Activated CD4-positive, alpha-beta T cell treated with anti-CD3 and anti-CD28 coated beads, Interleukin-2, amount 50 U/mL, for 48 hours (primary cell): Measurements from ENCODE around the gene FLT1.

Experiments used
- DNase-seq, 2 experiments: peaks; one replicate each; pipeline ENCODE4 v3.0.0-alpha.2; 2020

FLT1 gene

GRCh38 chr13:28299916-28300315 lies 195.0 kb downstream of the FLT1 start:
- no peak for DNase-seq

DNA sequence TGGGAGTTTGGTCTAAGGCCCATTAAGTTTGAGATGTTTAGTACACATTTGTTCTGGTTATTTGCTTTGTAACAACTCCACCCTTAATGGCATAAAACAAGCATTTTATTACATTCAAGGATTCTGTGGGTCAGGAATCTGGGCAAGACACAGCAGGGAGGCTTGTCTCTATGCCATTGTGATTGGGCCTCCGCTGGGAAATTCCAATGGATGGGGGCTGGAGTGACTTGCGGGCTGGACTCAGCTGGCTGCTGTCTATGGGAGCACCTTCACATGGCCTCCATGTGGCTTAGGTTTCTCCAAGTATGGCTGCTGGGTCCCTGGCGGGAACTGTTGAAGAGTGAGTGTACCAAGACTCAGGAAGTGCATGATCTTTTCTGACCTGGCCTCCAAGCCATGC lies 197.6 kb downstream of the FLT1 start:
- DNase-seq, result no peak

DNA sequence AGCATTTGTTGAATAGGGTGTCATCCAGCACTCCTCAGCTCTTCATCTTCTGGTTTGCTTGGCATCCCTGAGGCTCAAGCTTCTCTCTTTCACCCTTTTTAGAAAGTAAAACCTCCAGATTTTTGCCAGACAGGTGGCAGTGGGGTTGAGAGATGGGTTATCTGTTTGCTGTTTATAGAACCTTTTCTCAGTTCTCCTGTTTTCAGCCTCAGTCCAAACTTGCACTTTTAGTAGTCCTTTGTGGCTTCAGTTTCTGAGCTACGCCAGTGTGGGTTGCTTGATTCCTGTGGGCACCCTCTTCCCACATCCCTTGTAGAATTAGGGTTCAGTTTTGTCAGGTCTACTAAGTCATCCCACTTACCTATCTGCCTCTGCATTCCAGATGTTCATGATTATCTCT lies 208.7 kb downstream of the FLT1 start:
- DNase-seq, result no peak

DNA sequence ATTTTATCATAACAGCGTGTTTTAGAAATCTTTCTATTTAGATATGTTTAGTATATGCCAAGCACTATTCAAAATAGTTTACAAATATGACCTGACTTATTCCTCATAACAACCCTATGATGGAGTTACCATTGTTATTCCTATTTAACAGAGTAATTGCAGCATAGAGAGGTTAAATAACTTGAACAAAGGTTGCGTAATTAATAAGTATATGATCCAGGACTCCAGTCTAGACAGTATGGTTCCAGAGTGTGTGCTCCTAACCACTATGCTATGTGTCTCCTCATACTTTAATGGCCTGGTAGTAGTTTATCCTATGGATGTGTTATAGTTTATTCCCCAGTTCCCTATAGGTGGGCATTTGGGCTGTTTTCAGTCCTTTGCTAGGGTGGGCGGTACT lies 211.3 kb downstream of the FLT1 start:
- no peak for DNase-seq

- no peak for DNase-seq
These were observed 212.5 kb downstream of the FLT1 start for GRCh38 chr13:28282451-28282850.

DNA sequence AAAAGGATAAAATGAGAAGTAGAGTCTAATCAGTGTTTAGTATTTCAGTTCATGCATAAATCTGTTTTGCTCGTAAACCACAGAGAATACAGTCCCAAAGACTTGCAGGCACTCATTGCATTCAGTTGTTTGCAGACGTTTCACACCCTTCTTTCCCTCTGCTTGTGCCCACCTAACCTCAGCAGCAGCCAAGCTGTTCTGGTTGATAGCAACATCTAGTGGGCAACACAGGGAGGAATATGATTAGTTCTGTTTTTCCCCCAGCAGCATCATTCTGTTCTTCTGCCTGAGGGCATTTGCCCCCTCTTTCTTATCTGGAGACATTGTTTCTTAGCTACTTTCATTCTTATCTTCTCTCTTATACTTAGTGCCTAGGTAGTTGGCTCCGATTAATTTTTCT lies 221.0 kb downstream of the FLT1 start:
- DNase-seq, result no peak

DNA sequence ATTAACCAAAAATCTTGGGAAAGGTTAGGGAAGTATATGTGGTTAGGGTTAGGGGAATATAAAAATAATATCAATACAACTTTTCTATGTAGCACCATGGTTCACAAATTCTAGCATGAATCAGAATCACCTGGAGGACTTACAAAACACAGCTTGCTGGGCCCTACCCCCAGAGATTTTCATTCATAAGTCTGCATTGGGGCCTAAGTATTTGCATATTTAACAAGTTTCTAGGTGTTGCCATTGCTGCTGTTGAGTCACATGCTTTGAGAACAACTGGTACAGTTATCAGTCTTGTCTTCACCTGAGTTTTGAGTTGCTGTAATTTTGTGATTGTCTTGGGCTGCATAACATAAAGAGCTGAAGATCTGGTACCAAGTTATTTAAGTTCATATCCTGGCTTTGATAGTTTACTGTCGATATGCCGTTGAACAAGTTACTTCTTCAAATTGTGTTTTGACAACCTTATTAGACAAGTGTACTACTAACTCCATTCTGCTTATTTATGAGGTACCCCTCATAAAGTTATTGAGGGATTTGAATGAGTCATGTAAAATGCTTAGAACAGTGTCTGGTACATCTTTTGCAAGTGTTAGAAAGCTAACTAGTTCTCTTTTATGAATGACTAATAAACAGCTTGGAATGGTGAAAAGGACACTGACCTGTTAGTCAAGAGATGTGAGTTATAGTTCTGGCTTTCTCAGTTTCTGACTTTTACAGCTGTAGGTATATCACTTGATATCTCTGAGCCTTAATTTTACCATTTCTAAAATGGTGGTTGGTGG lies 223.7 kb downstream of the FLT1 start:
- DNase-seq, result no peak

DNA sequence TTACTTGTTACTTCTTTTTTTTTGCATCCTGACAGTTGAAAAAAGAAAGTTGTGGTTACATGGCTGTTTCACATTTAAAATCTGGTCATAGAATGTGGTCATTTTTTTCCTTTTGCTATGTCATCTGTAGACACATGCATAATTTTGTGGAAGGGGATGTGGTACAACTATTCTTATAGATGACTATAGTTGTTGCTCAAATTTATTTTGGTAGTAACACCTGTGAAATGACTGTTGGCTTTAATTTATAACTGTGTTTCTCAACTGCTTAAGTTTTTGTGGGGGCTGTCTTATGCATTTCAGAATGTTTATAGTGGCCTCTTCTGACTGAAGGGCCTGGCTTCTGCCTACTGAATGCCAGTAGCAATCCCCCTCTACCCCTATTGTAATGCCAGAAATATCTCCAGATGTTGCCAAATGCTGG lies 226.1 kb downstream of the FLT1 start:
- DNase-seq, result no peak

DNA sequence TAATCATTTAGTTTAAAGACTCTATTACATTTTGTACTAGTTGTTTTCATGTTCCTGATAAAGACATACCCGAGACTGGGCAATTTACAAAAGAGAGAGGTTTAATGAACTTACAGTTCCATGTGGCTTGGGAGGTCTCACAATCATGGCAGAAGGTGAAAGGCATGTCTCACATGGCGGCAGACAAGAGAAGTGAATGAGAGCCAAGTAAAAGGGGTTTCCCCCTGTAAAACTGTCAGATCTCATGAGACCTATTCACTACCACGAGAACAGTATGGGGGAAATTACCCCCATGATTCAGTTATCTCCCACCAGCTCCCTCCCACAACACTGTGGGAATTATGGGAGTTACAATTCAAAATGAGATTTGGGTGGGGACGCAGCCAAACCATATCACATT lies 227.4 kb downstream of the FLT1 start:
- DNase-seq, result no peak

- DNase-seq, result no peak
These were observed 236.5 kb downstream of the FLT1 start for GRCh38 chr13:28258417-28258816.

DNA sequence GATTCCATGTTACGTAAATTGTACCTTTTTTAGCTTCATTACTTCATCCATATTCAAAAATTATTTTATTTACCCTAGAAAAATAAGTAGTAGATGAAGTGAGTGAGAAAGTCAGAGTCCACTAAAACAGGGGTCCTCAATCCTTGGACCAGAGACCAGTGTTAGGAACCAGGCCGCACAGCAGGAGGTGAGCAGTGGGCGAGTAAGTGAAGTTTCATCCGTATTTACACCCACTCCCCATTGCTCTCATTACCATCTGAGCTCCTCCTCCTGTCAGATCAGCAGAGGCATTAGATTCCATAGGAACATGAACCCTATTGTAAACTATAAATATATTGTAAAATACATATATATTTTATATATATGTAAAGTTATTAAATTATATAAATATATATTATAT lies 237.6 kb downstream of the FLT1 start:
- DNase-seq, result no peak

DNA sequence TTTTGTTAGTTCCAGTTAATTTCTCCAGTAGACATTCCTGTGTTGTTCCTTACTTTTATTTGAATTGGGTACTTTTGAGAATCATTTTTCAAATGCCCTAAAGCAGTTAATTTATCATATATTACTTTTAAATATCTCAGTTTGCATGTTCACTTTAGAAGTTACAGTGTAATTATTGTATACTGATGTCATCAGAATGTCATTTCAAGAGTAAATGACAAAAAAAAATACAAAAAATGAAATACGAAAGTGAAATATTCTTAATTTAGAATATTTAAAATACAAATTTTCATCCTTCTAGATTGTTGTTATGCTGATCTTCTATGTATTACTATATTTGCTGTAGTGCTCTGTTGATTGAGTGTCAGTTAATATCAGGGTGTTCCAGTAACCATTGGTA lies 242.4 kb downstream of the FLT1 start:
- DNase-seq, result no peak

DNA sequence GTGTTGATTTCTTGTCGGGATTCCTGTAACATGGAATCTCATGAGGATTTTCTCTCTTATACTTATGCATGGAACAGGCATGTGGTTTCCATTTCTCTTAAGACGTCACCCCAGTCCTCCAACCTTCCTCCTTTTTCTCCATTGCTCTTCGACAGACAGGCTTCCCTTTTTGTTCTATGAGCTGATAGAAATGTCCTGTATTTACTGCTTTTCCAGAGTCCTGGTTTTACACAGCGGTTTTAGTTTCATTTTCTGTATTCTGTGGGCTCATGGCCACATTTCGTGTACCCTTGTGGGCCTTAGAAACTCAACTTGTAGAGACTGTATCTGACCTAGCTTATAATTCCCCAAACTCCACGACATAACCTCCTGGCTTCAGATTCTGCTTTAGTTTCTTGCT lies 243.5 kb downstream of the FLT1 start:
- no peak for DNase-seq

DNA sequence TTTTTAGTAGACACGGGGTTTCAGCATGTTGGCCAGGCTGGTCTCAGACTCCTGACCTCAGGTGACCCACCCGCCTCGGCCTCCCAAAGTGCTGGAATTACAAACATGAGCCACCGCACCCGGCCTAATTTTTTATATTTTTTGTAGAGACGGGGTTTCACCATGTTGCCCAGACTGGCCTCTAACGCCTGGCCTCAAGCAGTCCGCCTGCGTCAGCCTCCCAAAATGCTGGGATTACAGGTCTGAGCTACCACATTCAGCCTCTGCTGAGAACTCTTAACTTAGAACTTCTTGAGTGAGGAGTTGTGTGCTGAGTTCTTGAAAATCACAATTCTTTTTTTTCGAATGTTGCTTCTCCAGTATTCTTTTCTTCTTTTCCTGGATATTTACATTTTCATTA lies 244.4 kb downstream of the FLT1 start:
- no peak for DNase-seq
